Neural cell (in vitro differentiated cells): ENCODE results near the gene ANKRD44.

Experiments
- EZH2 ChIP-seq: fragments of 200-600, 300-800 bp; shearing (Covaris generic), sonication (generic); IDR thresholded peaks from 2 replicates; pipeline ENCODE4 v1.6.1; 2014; ENCODE audit warnings: antibody characterized with exemption, low read length, borderline replicate concordance, mild to moderate bottlenecking; ENCODE audit not compliant: insufficient read depth, poor library complexity, severe bottlenecking
- POLR2AphosphoS5 ChIP-seq: IDR thresholded peaks from 2 replicates; pipeline ENCODE4 v1.6.1; 2012
- SMC3 ChIP-seq: fragments of 450-650 bp; conservative IDR thresholded peaks from 2 replicates; pipeline ENCODE4 v1.6.1; 2014; ENCODE audit warnings: antibody characterized with exemption, mild to moderate bottlenecking, moderate library complexity; ENCODE audit not compliant: poor library complexity
- TF ChIP-seq, protein P1 (sequence below): fragments of 450-650 bp; IDR thresholded peaks from 2 replicates; pipeline ENCODE4 v1.5.1; 2014; ENCODE audit warnings: antibody characterized with exemption, mild to moderate bottlenecking, moderate library complexity; ENCODE audit not compliant: poor library complexity, severe bottlenecking

DNA sequence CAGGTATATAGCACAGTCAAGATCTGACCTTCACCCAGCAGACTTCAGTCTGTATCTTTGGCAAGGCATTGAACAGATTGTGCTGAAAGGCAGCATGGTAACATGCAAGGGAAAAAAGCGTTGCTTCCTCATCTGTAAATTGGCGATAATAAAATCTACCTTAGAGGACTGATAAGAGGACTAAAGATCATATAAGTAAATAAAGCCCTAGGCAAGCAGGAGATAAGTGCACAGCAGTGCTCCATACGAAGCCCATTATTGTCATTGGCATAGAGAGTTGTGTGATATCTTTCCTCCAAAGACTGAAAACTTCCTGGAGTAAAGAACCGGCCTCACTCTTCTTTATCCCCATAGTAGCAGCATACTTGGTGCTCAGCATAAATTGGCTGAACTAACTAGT is 162.6 kb downstream of the ANKRD44 start:
- TF ChIP-seq POLR2AphosphoS5 (no peak), SMC3 (no peak), EZH2 (no peak)
- TF ChIP-seq, protein P1, sequence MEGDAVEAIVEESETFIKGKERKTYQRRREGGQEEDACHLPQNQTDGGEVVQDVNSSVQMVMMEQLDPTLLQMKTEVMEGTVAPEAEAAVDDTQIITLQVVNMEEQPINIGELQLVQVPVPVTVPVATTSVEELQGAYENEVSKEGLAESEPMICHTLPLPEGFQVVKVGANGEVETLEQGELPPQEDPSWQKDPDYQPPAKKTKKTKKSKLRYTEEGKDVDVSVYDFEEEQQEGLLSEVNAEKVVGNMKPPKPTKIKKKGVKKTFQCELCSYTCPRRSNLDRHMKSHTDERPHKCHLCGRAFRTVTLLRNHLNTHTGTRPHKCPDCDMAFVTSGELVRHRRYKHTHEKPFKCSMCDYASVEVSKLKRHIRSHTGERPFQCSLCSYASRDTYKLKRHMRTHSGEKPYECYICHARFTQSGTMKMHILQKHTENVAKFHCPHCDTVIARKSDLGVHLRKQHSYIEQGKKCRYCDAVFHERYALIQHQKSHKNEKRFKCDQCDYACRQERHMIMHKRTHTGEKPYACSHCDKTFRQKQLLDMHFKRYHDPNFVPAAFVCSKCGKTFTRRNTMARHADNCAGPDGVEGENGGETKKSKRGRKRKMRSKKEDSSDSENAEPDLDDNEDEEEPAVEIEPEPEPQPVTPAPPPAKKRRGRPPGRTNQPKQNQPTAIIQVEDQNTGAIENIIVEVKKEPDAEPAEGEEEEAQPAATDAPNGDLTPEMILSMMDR, result no peak
